Ovary (tissue), 3 donors: ENCODE data around the gene PODXL2.

Experiments used
- POLR2A ChIP-seq: fragments of 450-650 bp; IDR thresholded peaks from one replicate; pipeline ENCODE4 v1.6.1; 2017; ENCODE audit warnings: antibody characterized with exemption, mild to moderate bottlenecking, moderate library complexity
- TF ChIP-seq, protein P1 (sequence below), 3 donors: fragments of 450-650 bp in 2 of 3; fragments of 200-600 bp in 1 of 3; IDR thresholded peaks; one replicate each; pipeline versions ENCODE4 v1.5.1 to v1.8.0; 2016 to 2022; ENCODE audit warnings: antibody characterized with exemption in 3 of 3, mild to moderate bottlenecking in 1 of 3
- donor health status: DM: no; HTN: no; CAD: no.

DNA sequence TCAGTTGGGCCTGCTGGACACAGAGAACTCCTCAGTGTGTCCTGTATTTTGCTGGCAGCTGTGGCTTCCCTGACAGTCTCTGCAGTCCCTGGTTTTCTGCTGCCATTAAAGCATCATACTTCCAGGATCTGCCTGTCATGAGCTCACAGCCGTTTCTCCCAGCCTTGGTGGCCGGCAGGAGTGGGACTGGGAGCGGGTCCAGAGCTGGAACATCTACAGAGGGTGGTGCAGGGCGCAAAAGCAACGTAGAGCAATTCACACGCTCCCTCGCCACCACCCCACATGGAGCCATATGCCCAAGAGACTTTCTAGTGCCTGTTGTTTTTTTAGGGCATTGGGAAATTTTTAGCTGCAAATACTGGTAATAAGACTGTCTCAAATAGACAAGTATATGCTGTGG is 77.3 kb downstream of the PODXL2 start:
- TF ChIP-seq, protein P1, sequence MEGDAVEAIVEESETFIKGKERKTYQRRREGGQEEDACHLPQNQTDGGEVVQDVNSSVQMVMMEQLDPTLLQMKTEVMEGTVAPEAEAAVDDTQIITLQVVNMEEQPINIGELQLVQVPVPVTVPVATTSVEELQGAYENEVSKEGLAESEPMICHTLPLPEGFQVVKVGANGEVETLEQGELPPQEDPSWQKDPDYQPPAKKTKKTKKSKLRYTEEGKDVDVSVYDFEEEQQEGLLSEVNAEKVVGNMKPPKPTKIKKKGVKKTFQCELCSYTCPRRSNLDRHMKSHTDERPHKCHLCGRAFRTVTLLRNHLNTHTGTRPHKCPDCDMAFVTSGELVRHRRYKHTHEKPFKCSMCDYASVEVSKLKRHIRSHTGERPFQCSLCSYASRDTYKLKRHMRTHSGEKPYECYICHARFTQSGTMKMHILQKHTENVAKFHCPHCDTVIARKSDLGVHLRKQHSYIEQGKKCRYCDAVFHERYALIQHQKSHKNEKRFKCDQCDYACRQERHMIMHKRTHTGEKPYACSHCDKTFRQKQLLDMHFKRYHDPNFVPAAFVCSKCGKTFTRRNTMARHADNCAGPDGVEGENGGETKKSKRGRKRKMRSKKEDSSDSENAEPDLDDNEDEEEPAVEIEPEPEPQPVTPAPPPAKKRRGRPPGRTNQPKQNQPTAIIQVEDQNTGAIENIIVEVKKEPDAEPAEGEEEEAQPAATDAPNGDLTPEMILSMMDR (IDR thresholded peaks at IDR 0.05) = no peak
- no peak for TF ChIP-seq POLR2A
